GM20431 (cell line): ENCODE results near the gene ZNF397.
"Not testable (repeated sequence)": the region's sequence is repeated elsewhere in the genome, so short reads cannot be mapped to it uniquely, and the experiment has no call there.

ENCODE experiments used
- in situ Hi-C: fragments of 300-500 bp; cut with MseI, MboI; formaldehyde crosslinking; loops from one replicate; pipeline ENCODE4 v1.15.0; 2020; ENCODE audit warnings: low sequenced_read_pairs; ENCODE audit not compliant: unreplicated experiment

ZNF397 gene

DNA sequence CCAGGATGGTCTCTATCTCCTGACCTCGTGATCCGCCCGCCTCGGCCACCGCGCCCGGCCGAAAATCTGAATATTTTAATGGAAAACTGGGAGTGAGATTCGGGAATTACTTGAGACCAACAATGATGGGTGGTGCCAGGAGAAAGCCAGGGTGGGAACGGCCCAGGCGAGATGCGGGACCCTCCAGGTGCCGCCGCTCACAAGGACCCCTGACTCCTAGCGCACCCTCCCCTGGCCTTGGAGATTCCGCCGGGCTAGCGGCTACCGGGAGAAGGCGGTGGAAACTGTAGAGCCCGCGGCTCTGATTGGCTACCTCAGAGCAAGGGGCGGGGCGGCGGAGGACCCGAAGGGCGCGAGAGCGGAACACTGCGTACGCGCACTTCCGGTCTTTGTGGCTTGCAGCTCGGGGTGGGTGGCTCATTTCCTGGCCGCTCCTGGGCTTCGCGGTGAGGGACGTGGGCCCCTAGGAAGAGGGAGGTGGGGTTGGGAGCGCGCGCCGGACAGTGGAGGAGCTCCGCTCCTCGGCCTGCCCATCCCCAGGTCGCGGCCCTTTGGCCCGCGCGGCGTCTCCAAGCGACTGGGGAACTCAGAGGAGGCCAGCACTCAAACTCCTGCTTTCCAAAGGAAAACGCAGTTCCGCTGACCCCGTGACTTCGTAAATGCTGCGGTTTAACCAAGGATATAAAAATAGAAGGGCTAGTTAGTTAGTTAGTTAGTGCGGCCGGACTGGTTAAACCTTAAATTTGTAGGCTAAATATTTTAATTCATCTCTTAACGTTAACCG lies at the start of gene ZNF397:
Gene ZNF397 (plus strand): TSS at position 371 of the 784 bp plus-strand sequence. CDS start 1,437 bp downstream, outside the sequence.
- in situ Hi-C loops = no loop called here

- in situ Hi-C loops = no loop called here
These were observed 49.2 kb upstream of the ZNF397 start for GRCh38 chr18:35191698-35192025.

DNA sequence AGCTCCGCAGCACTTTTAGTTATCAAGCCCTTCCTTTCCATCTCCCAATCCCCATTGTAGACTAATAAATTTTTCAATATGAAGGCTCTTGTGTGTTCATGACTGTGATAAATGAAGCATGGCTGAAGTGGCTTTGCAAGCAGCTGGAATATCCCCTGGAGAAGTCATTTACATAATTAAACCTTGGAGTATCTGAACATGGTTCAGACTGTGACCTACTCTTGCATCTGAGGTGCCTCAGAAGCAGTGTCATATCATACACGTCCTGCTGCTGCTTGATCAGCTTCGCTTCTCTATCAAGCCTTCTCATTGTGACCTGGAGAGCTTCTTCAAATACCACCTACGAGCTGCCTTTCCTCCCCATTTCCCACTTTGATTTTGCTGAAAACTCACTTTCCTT lies 48.4 kb upstream of the ZNF397 start:
- in situ Hi-C loops = no loop called here

GRCh38 chr18:35193316-35193715 lies 47.5 kb upstream of the ZNF397 start:
- in situ Hi-C loops = no loop called here

DNA sequence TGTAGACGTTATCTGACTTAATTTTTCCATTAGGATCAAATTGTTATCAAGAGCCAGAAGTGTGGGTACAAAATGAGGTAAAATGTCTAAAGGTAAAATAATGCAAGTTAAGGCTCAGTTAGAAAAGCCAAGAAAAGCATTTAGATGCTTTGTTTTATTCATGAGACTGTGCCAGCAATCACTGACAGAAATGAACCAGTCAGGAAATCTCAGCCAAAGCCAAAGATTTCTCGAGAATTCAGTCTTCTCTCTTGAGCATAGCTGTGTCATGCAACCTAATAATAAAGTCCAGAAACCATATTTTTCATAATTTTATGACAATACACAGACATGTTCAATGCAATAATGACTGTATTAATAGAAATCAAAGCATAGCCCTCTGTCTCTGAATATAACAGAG lies 43.5 kb upstream of the ZNF397 start:
- in situ Hi-C loops = no loop called here

DNA sequence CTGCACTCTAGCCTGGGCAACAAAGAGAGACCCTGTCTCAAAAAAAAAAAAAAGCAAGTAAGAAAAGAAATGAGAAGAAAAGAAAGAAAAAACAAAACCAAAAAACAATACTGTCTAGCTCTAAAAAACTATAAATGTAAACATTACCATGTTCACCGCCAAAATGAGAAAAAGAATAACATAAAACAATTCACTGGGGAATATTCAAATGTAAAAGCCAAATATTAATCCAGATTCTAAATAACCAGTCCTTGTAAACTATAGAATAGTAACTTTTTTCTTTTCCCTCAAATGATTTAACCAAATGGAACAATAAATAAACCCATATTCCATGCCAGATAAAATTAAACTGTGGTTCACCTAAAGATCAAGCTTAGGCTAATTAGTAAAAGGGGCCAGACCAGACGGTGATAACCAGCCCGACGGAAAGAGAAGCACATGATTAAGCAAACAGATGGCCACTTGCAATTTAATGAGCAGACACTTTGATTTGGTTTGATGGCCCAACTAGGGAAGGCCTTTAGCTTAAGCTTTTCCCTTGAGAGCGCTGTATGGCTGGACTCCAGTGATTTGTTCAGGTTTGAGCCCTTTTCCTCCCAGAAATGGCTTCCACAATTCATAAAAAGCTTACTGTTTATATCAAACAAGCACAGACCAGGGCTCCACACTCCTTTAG lies 39.4 kb upstream of the ZNF397 start:
- in situ Hi-C loops = no loop called here

DNA sequence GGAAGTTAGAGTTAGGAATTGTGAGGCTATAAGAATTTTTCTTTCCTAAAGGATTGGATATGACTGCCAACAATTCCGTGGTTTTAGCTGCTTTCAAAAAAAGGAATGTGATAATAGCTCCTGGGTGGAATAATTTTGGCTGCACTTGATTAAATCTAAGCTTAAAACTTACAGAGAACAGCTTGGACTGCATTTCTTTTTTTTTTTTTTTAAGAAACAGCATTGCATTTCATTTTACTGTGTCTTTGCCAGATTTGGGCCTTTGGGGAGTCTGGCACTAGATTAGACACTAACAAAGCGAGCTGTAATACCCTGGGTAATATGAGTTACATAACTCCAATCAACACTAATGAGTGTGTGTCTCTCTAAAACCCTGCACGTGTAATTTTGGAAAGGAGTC lies 37.8 kb upstream of the ZNF397 start:
- in situ Hi-C loops = no loop called here

DNA sequence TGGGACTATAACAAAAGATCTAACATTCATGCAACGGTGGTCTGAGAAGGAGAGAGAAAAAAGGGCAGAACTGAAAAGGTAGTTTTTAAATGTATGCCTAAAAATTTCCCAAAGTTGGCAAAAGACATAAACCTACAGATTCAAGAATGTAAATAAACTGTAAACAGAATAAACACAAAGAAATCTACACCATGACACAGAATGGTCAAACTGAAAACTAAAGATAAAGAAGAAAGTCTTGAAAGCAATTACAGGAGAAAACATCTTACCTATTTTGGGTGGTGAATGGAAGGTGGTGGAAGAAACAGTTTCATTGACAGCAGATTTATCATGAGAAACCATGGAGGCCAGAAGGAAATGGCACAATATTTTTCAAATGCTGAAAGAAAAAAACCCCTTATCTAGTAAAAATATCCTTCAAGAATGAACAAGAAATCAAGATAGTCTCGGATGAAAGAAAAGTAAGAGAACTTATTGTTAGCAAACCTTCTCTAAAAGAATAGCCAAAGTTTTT lies 35.6 kb upstream of the ZNF397 start:
- in situ Hi-C loops = no loop called here

GRCh38 chr18:35205746-35206458 lies 34.9 kb upstream of the ZNF397 start:
- in situ Hi-C loops = not testable (repeated sequence)

DNA sequence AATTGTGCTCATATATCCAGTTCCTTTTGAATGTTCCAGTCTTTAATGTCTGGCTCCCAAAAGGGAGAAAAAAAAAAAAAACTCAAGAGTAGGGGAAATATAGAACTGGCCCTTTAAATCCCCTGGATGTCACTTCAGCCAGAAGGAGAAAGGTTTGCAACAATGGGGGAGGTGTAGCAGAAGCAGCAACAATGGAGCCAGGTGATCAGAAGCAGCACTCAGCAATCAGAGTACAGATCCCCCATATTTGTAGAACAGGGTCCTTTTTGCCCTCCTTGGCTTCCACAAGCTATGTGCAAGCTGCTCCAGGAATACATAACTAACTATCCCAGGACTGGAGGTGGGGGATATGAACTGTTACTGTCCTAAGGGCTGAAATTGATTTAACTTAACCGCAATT lies 25.8 kb upstream of the ZNF397 start:
- in situ Hi-C loops = no loop called here

- in situ Hi-C loops = not testable (repeated sequence)
These were observed 24.2 kb upstream of the ZNF397 start for GRCh38 chr18:35216611-35217010.

DNA sequence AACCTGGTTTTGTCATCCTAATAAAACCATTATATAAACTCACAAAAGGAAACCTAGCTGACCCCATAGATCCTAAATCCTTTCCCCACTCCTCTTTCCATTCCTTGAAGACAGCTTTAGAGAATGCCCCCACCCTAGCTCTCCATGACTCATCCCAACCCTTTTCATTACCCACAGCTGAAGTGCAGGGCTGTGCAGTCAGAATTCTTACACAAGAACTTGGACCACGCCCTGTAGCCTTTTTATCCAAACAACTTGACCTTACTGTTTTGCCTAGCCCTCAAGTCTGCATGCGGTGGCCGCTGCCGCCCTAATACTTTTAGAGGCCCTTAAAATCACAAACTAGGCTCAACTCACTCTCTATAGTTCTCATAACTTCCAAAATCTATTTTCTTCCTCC lies 21.5 kb upstream of the ZNF397 start:
- in situ Hi-C loops = not testable (repeated sequence)

DNA sequence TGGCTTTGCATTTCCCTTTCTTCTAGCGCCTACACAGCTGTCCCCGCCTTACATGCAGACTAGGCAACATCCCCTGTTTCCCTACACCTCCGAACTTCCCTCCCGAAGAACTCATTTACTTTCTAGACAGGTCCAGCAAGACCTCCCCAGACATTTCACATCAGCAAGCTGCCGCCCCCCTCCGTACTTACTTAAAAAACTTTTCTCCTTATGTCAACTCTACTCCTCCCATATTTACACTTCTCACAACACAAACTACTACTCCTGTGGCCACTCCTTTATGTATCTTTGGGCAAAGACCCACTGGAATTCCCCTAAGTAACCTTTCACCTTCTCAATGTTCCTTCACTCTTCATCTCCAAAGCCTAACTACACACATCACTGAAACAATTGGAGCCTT lies 20.4 kb upstream of the ZNF397 start:
- in situ Hi-C loops = no loop called here

DNA sequence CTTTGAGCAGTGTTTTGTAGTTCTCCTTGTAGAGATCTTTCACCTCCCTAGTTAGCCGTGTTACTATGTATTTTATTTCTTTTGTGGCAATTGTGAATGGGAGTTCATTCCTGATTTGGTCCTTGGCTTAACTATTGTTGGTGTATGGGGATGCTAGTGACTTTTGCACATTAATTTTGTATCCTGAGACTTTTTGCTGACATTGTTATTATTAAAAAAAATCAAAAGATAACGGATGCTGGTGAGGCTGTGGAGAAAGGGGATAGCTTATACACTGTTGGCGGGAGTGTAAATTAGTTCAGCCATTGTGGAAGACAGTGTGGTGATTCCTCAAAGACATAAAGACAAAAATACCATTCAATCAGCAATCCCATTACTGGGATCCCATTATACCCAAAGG lies 17.0 kb upstream of the ZNF397 start:
- in situ Hi-C loops = no loop called here

DNA sequence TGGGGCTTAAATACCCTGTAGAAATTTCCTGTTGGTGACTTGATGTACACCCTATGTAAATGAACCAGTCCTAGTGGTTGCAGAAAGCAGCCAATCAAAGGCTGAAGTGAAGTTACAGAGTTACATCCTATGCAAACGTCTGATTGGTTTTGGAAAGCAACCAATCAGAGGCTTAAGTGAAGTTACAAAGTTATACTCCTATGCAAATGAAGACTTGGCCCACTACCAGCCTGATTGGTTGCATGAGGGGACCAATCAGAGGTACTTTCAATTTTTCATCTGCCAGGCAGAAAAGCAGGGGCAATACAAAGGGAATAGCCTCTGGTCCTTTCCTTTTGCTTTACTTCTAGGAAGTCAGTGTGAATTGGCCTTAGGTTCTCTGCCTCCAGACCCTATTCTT lies 13.6 kb upstream of the ZNF397 start:
- in situ Hi-C loops = no loop called here

DNA sequence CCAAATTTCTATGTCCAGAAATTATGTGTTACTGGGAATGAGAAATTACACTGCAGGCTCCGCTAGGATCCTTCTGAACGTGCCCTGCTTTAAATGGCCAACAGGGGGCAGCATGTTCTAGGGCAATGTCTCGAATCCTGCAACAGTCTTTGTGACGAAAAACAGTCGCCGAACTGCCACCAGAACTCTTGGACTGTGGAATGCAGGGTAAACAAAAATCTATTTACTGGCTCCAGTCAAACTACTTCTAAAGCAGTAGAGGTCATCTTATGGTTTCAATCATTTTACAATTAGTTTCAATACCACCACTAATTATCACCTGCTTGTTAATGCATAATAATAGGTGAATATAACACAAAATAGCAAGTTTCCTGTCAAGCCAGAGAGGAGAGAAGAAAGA lies 9.8 kb upstream of the ZNF397 start:
- in situ Hi-C loops = loop anchor here (10.0 kb wide), 1 partner anchor 124 kb away; no protein-coding TSS in a partner anchor

- in situ Hi-C loops = loop anchor here (10.0 kb wide), 1 partner anchor 118 kb away; no protein-coding TSS in a partner anchor
These were observed 4.1 kb upstream of the ZNF397 start for GRCh38 chr18:35236571-35237363.

- in situ Hi-C loops = loop anchor here (10.0 kb wide), 1 partner anchor 115 kb away; no protein-coding TSS in a partner anchor
These were observed 1.5 kb upstream of the ZNF397 start for GRCh38 chr18:35239314-35239713.

DNA sequence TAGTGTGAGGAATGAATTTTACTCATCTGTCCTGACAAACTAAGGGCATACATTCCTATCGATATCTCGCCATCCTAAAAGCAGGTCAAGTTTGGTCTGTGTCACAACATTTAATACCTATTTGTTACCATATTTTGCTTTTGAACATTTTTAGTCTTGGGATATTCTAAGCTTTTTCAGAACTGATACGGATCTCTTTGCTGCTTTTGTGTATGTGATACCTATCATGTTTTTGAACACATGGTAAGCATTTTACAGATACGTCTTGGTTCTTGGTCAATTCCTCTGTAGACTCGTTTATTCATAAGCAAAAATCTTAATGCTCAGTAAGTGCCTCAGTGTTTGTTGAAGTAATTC lies 592 bp downstream of the ZNF397 start:
- in situ Hi-C loops = no loop called here

- in situ Hi-C loops = no loop called here
These were observed 1.6 kb downstream of the ZNF397 start for GRCh38 chr18:35242426-35242825.
